ES-I3 (cell line): ENCODE measurements around the gene SRRT.
A peak's percentile ranks its signal among the peaks of the same experiment; 100 is the strongest.

ENCODE experiments used
- H3K36me3 ChIP-seq: 2 replicates; pipeline ENCODE4 v1.6.1; 2013; ENCODE audit warnings: mild to moderate bottlenecking, low read length, control low read depth, moderate library complexity; ENCODE audit not compliant: insufficient read depth
- H3K4me1 ChIP-seq: 2 replicates; pipeline ENCODE4 v1.6.1; 2013; ENCODE audit warnings: mild to moderate bottlenecking, control low read depth, low read length; ENCODE audit not compliant: insufficient read depth
- H3K9ac ChIP-seq: 2 replicates; pipeline ENCODE4 v1.6.1; 2013; ENCODE audit warnings: low read depth, mild to moderate bottlenecking, low read length, moderate library complexity
- H3K9me3 ChIP-seq: 2 replicates; pipeline ENCODE4 v1.6.1; 2013; ENCODE audit warnings: mild to moderate bottlenecking, low read length, moderate library complexity; ENCODE audit not compliant: control insufficient read depth, insufficient read depth

SRRT gene

GRCh38 chr7:100890653-100891567, 16.0 kb downstream of the SRRT start:
- peaks cover 5% of the 10 kb centered on the region; the same call in 1 of the 2 replicates for H3K4me1 ChIP-seq
- H3K36me3 ChIP-seq: peaks cover 19% of the 10 kb centered on the region
- H3K9me3 ChIP-seq: no peaks in the 10 kb centered on the region
- peak overlapping the region; percentile 66 for H3K9ac ChIP-seq

GRCh38 chr7:100891568-100892247, 16.8 kb downstream of the SRRT start:
- Histone ChIP-seq H3K9ac (peak overlapping the region; percentile 66), H3K9me3 (no peaks in the 10 kb centered on the region), H3K36me3 (peaks cover 12% of the 10 kb centered on the region), H3K4me1 (peaks cover 5% of the 10 kb centered on the region; the same call in 1 of the 2 replicates)

GRCh38 chr7:100892364-100893317, 17.7 kb downstream of the SRRT start:
- Histone ChIP-seq H3K36me3 (0 out of 2 replicates have a peak, but pooled peaks cover 5% of the 10 kb centered on the region), H3K9me3 (no peaks in the 10 kb centered on the region), H3K4me1 (no peaks in the 10 kb centered on the region; the same call in 1 of the 2 replicates), H3K9ac (no peak overlapping the region)

GRCh38 chr7:100893318-100893895, 18.5 kb downstream of the SRRT start:
- no peaks in the 10 kb centered on the region for H3K9me3 ChIP-seq
- no peak overlapping the region for H3K9ac ChIP-seq
- H3K36me3 ChIP-seq: 0 out of 2 replicates have a peak, but pooled peaks cover 2% of the 10 kb centered on the region
- no peaks in the 10 kb centered on the region; the same call in 1 of the 2 replicates for H3K4me1 ChIP-seq

GRCh38 chr7:100893910-100894721, 19.2 kb downstream of the SRRT start:
- Histone ChIP-seq H3K4me1 (no peaks in the 10 kb centered on the region; the same call in 1 of the 2 replicates), H3K36me3 (no peaks in the 10 kb centered on the region), H3K9ac (peak overlapping the region; percentile 70; the same call in 1 of the 2 replicates), H3K9me3 (no peaks in the 10 kb centered on the region)

GRCh38 chr7:100894860-100895700, 20.2 kb downstream of the SRRT start:
- Histone ChIP-seq H3K9me3 (no peaks in the 10 kb centered on the region), H3K36me3 (no peaks in the 10 kb centered on the region), H3K9ac (peak overlapping the region; percentile 70), H3K4me1 (no peaks in the 10 kb centered on the region; the same call in 1 of the 2 replicates)

- H3K9ac ChIP-seq: peak within 1 kb of the TSS; percentile 70
- no peaks in the 10 kb centered on the region; the same call in 1 of the 2 replicates for H3K4me1 ChIP-seq
- no peaks in the 10 kb centered on the region for H3K36me3 ChIP-seq
- no peaks in the 10 kb centered on the region for H3K9me3 ChIP-seq
These were observed 20.7 kb downstream of the SRRT start, which contains the start of gene ACHE for GRCh38 chr7:100895701-100895955. TSS of gene ACHE (minus strand) at chr7:100895888. CDS start at chr7:100894232, 1,656 bp downstream.

GRCh38 chr7:100895956-100896731, 21.2 kb downstream of the SRRT start:
- H3K9ac ChIP-seq: peak overlapping the region; percentile 30; the same call in 1 of the 2 replicates
- H3K36me3 ChIP-seq: no peaks in the 10 kb centered on the region
- H3K9me3 ChIP-seq: no peaks in the 10 kb centered on the region
- H3K4me1 ChIP-seq: no peaks in the 10 kb centered on the region; the same call in 1 of the 2 replicates

GRCh38 chr7:100896732-100897608, 22.1 kb downstream of the SRRT start:
- Histone ChIP-seq H3K9me3 (no peaks in the 10 kb centered on the region), H3K9ac (peak overlapping the region; percentile 30; the same call in 1 of the 2 replicates), H3K36me3 (no peaks in the 10 kb centered on the region), H3K4me1 (no peaks in the 10 kb centered on the region; the same call in 1 of the 2 replicates)

- H3K9ac ChIP-seq: no peak overlapping the region
- no peaks in the 10 kb centered on the region for H3K9me3 ChIP-seq
- no peaks in the 10 kb centered on the region for H3K4me1 ChIP-seq
- H3K36me3 ChIP-seq: no peaks in the 10 kb centered on the region
These were observed 23.0 kb downstream of the SRRT start for GRCh38 chr7:100897772-100898454.

- Histone ChIP-seq H3K36me3 (no peaks in the 10 kb centered on the region), H3K9ac (no peak overlapping the region), H3K4me1 (no peaks in the 10 kb centered on the region), H3K9me3 (no peaks in the 10 kb centered on the region)
These were observed 24.5 kb downstream of the SRRT start for GRCh38 chr7:100899432-100899831.
